IMR-90 (cell line): Measurements from ENCODE around the gene RGS19. TPM values are rescaled to one million over a fixed set of nuclear protein-coding genes. Genes with fewer than 3 reads are reported as not detected.

Source experiments
- ATAC-seq: fragments of 200-7000 bp; cut with Tn5 transposase; 2 replicates; pipeline ENCODE4 v1.9.1; 2020; ENCODE audit warnings: low read depth, mild to moderate bottlenecking, moderate library complexity
- BruUV-seq: library from RNA; stranded (reverse); fragments of 400-500 nt; replicated peaks from 2 replicates; lab custom pipeline; 2021; lab: Mats Ljungman, UMichigan
- CTCF ChIA-PET: fragments of 300-600 bp; formaldehyde crosslinking; extraction: SDS; loops from one replicate; lab custom pipeline; 2021; ENCODE audit warnings: antibody characterized with exemption; lab: Yijun Ruan, JAX
- POLR2A ChIA-PET: fragments of 300-600 bp; sonication (Branson Sonifier 250); formaldehyde crosslinking; loops from one replicate; lab custom pipeline; 2022; ENCODE audit warnings: antibody characterized with exemption; ENCODE audit not compliant: unreplicated experiment; lab: Charles Lee
- DNase-seq: peaks from one replicate; pipeline ENCODE4 v3.0.0; 2013
- H2AFZ ChIP-seq: replicated peaks from 2 replicates; pipeline ENCODE3; 2013; ENCODE audit warnings: low read length, mild to moderate bottlenecking; ENCODE audit not compliant: poor library complexity
- H2AK5ac ChIP-seq: 2 replicates; pipeline ENCODE4 v1.6.1; 2013; ENCODE audit warnings: low read depth, low read length, inconsistent platforms
- H2AK9ac ChIP-seq: replicated peaks from 2 replicates; pipeline ENCODE3; 2013; ENCODE audit warnings: mild to moderate bottlenecking, low read depth, low read length, moderate library complexity; ENCODE audit not compliant: poor library complexity
- H2BK120ac ChIP-seq: 2 replicates; pipeline ENCODE4 v1.6.1; 2013; ENCODE audit warnings: low read depth, low read length, inconsistent platforms
- H2BK15ac ChIP-seq: 3 replicates; pipeline ENCODE4 v1.6.1; 2013; ENCODE audit warnings: low read depth, low read length, inconsistent platforms
- H2BK20ac ChIP-seq: 2 replicates; pipeline ENCODE4 v1.6.1; 2013; ENCODE audit warnings: low read depth, mild to moderate bottlenecking, inconsistent platforms, low read length, moderate library complexity
- H2BK5ac ChIP-seq: 2 replicates; pipeline ENCODE4 v1.6.1; 2013; ENCODE audit warnings: mild to moderate bottlenecking, low read depth, low read length, inconsistent platforms; ENCODE audit not compliant: poor library complexity, severe bottlenecking
- H3K14ac ChIP-seq: replicated peaks from 2 replicates; pipeline ENCODE4 v1.6.1; 2013; ENCODE audit warnings: low read depth, low read length, inconsistent platforms
- H3K18ac ChIP-seq: 2 replicates; pipeline ENCODE4 v1.6.1; 2013; ENCODE audit warnings: low read depth, low read length, control low read depth
- H3K23ac ChIP-seq: 2 replicates; pipeline ENCODE4 v1.6.1; 2013; ENCODE audit warnings: low read depth, low read length, inconsistent platforms
- H3K27ac ChIP-seq: 2 replicates; pipeline ENCODE4 v1.5.1; 2013; ENCODE audit warnings: mild to moderate bottlenecking, control low read depth, low read length; ENCODE audit not compliant: insufficient read depth
- H3K27me3 ChIP-seq: 2 replicates; pipeline ENCODE4 v1.6.1; 2013; ENCODE audit warnings: low read length; ENCODE audit not compliant: control insufficient read depth, insufficient read depth
- H3K36me3 ChIP-seq: 2 replicates; pipeline ENCODE4 v1.6.1; 2013; ENCODE audit warnings: low read length, mixed read lengths; ENCODE audit not compliant: control insufficient read depth, insufficient read depth
- H3K4ac ChIP-seq: 2 replicates; pipeline ENCODE4 v1.6.1; 2013; ENCODE audit warnings: low read depth, low read length, inconsistent platforms
- H3K4me1 ChIP-seq: 2 replicates; pipeline ENCODE4 v1.6.1; 2013; ENCODE audit warnings: low read length, mixed read lengths; ENCODE audit not compliant: control insufficient read depth, insufficient read depth
- H3K4me2 ChIP-seq: 2 replicates; pipeline ENCODE4 v1.6.1; 2013; ENCODE audit warnings: low read depth, mild to moderate bottlenecking, control low read depth, low read length, moderate library complexity
- H3K4me3 ChIP-seq: 2 replicates; pipeline ENCODE4 v1.5.1; 2013; ENCODE audit warnings: low read depth, mild to moderate bottlenecking, control low read depth, low read length, moderate library complexity; ENCODE audit not compliant: insufficient read depth
- H3K56ac ChIP-seq: 2 replicates; pipeline ENCODE4 v1.6.1; 2013; ENCODE audit warnings: low read length, inconsistent platforms; ENCODE audit not compliant: insufficient read depth; ENCODE audit errors: extremely low read depth
- H3K79me1 ChIP-seq, 2 experiments: 2 replicates each; pipeline ENCODE4 v1.6.1; 2013; ENCODE audit warnings: low read length in 2 of 2, inconsistent platforms in 1 of 2, low read depth in 1 of 2
- H3K9ac ChIP-seq: 2 replicates; pipeline ENCODE4 v1.6.1; 2013; ENCODE audit warnings: low read depth, low read length, control low read depth
- H3K9me1 ChIP-seq: 2 replicates; pipeline ENCODE4 v1.6.1; 2013; ENCODE audit warnings: low read length, inconsistent platforms; ENCODE audit not compliant: insufficient read depth
- H3K9me3 ChIP-seq: 2 replicates; pipeline ENCODE4 v1.6.1; 2013; ENCODE audit warnings: low read length; ENCODE audit not compliant: control insufficient read depth, insufficient read depth
- H4K20me1 ChIP-seq: 2 replicates; pipeline ENCODE4 v1.6.1; 2013; ENCODE audit warnings: low read length, inconsistent platforms; ENCODE audit not compliant: insufficient read depth
- H4K5ac ChIP-seq: 2 replicates; pipeline ENCODE4 v1.6.1; 2013; ENCODE audit warnings: mild to moderate bottlenecking, low read depth, low read length, control low read depth
- H4K8ac ChIP-seq, 2 experiments: 2 replicates each; pipeline ENCODE4 v1.6.1; 2013; ENCODE audit warnings: low read depth in 2 of 2, low read length in 2 of 2, control low read depth in 1 of 2, inconsistent platforms in 1 of 2
- H4K91ac ChIP-seq: 2 replicates; pipeline ENCODE4 v1.6.1; 2013; ENCODE audit warnings: low read depth, low read length, inconsistent platforms; ENCODE audit not compliant: insufficient read depth
- BHLHE40 ChIP-seq: fragments of 150-350 bp; IDR thresholded peaks from 2 replicates; pipeline ENCODE4 v1.6.1; 2016; ENCODE audit warnings: mild to moderate bottlenecking, low read depth, low read length
- CEBPB ChIP-seq: IDR thresholded peaks from 2 replicates; pipeline ENCODE4 v1.6.1; 2012; ENCODE audit warnings: low read depth, low read length, improper control_type of control experiment
- CHD1 ChIP-seq: IDR thresholded peaks from 2 replicates; pipeline ENCODE4 v1.6.1; 2012; ENCODE audit warnings: low read depth, low read length, improper control_type of control experiment
- MAFK ChIP-seq: IDR thresholded peaks from 2 replicates; pipeline ENCODE4 v1.6.1; 2012; ENCODE audit warnings: low read depth, low read length, improper control_type of control experiment
- MAZ ChIP-seq: IDR thresholded peaks from 2 replicates; pipeline ENCODE4 v1.6.1; 2012; ENCODE audit warnings: low read depth, mild to moderate bottlenecking, low read length, improper control_type of control experiment, moderate library complexity, borderline replicate concordance
- MXI1 ChIP-seq: IDR thresholded peaks from 2 replicates; pipeline ENCODE4 v1.6.1; 2012; ENCODE audit warnings: low read depth, mild to moderate bottlenecking, low read length, moderate library complexity, borderline replicate concordance
- NFE2L2 ChIP-seq: fragments of 150-350 bp; IDR thresholded peaks from 2 replicates; pipeline ENCODE4 v1.6.1; 2016; ENCODE audit warnings: low read depth, mild to moderate bottlenecking, low read length
- POLR2A ChIP-seq: IDR thresholded peaks from 2 replicates; pipeline ENCODE4 v1.6.1; 2012; ENCODE audit warnings: mild to moderate bottlenecking, low read depth, low read length
- RAD21 ChIP-seq: IDR thresholded peaks from 2 replicates; pipeline ENCODE4 v1.6.1; 2012; ENCODE audit warnings: low read length, improper control_type of control experiment
- RCOR1 ChIP-seq: IDR thresholded peaks from 2 replicates; pipeline ENCODE4 v1.6.1; 2012; ENCODE audit warnings: mild to moderate bottlenecking, low read length, improper control_type of control experiment; ENCODE audit not compliant: insufficient replicate concordance
- RFX5 ChIP-seq: IDR thresholded peaks from 2 replicates; pipeline ENCODE4 v1.8.0; 2012; ENCODE audit warnings: low read depth, mild to moderate bottlenecking, low read length, moderate library complexity
- SMC3 ChIP-seq: fragments of 150-350 bp; IDR thresholded peaks from 2 replicates; pipeline ENCODE4 v1.6.1; 2016; ENCODE audit warnings: low read depth, mild to moderate bottlenecking, antibody characterized with exemption, low read length, moderate library complexity
- WGBS, 2 experiments: methylation state at CpG; one replicate each; pipeline versions ENCODE4 v1.1.5 to v1.1.7; 2013; ENCODE audit warnings: missing lambda C conversion rate in 2 of 2; ENCODE audit not compliant: insufficient read length in 1 of 2; ENCODE audit errors: extremely low coverage in 2 of 2; 5-methylcytosine and 5-hydroxymethylcytosine counted together
- dilution Hi-C: fragments of 300-500 bp; cut with HindIII; formaldehyde crosslinking; loops from one replicate; pipeline ENCODE4 v1.14.3; 2018; ENCODE audit warnings: low sequenced_read_pairs; ENCODE audit not compliant: unreplicated experiment
- in situ Hi-C: fragments of 300-500 bp; cut with MboI; formaldehyde crosslinking; loops from 3 replicates; pipeline ENCODE4 v1.14.3; 2019; ENCODE audit warnings: low sequenced_read_pairs, inconsistent platforms, mixed read lengths
- intact Hi-C: fragments of 100-400 bp; cut with micrococcal nuclease; formaldehyde crosslinking; loops from 2 replicates; pipeline ENCODE4 v1.10.0; 2022
- polyA plus RNA-seq, 3 experiments: library from polyadenylated mRNA; depleted of rRNA; stranded (reverse); fragments of >200 nt; gene quantifications; 2 replicates each; pipeline ENCODE4 v1.2.3, GENCODE V29; 2012; ENCODE audit warnings: low replicate concordance in 1 of 3
- total RNA-seq: library from RNA; depleted of rRNA; stranded (reverse); fragments of >200 nt; gene quantifications from 2 replicates; pipeline ENCODE4 v1.2.3, GENCODE V29; 2012
- TF ChIP-seq, protein P1 (sequence below): fragments of 150-350 bp; IDR thresholded peaks from 2 replicates; pipeline ENCODE4 v1.6.1; 2017; ENCODE audit warnings: mild to moderate bottlenecking, antibody characterized with exemption, low read length, low read depth
- TF ChIP-seq, protein P2 (sequence below): conservative IDR thresholded peaks from 2 replicates; pipeline ENCODE4 v1.5.1; 2012; ENCODE audit warnings: mild to moderate bottlenecking, low read depth, low read length, improper control_type of control experiment
- TF ChIP-seq, protein P3 (sequence below): fragments of 150-350 bp; IDR thresholded peaks from 2 replicates; pipeline ENCODE4 v1.6.1; 2016; ENCODE audit warnings: low read depth, mild to moderate bottlenecking, low read length, moderate library complexity, borderline replicate concordance

Gene RGS19
- total and polyA plus RNA-seq, 2 of the 4 experiments (the other 2 are of a cell fraction) = 7.7 to 17.5 TPM

DNA sequence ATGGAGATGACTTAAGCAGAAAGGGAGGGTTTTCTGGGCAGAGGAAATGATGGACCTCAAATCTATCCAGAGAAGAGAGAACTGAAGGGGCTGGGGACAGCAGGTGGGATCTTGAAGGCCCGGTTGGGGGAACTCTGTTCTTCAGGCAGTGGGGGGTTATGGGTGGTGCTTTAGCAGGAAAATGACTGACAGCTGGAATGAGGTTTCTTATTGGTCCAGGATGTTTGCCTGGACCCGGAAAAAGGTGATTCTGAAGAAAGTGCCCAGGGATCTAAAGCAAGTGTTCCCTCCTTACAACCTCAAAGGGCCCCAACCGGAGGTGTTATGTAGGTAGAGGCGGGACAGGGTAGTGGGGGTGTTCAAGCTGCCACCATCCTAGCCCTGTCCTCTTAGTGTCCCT, 16.1 kb upstream of the RGS19 start:
- no peak for DNase-seq
- Histone ChIP-seq H3K36me3 (no peaks in the 10 kb centered on the region), H3K14ac (no peak overlapping the region), H3K9ac (no peak overlapping the region), H4K20me1 (no peaks in the 10 kb centered on the region), H2AK5ac (no peak overlapping the region), H2AK9ac (no peak overlapping the region), H3K9me1 (no peaks in the 10 kb centered on the region), H2BK20ac (no peak overlapping the region), H4K5ac (no peak overlapping the region), H3K27me3 (peaks cover 13% of the 10 kb centered on the region), H3K4me3 (no peak overlapping the region), H2BK120ac (no peak overlapping the region), H3K18ac (no peak overlapping the region), H3K4me1 (no peaks in the 10 kb centered on the region), H2BK5ac (no peak overlapping the region), H3K56ac (no peak overlapping the region), H2BK15ac (no peak overlapping the region), H3K27ac (no peak overlapping the region), H3K79me1 (no peaks in the 10 kb centered on the region), H3K9me3 (no peaks in the 10 kb centered on the region), H3K4me2 (no peak overlapping the region), H4K91ac (no peak overlapping the region), H2AFZ (no peak overlapping the region), H4K8ac (no peak overlapping the region), H3K23ac (no peak overlapping the region), H3K4ac (no peak overlapping the region)
- no peak for ATAC-seq
- dilution Hi-C loops = no loop called here
- WGBS, 2 experiments = no CpG with 5 or more reads among the region's 4 CpGs
- BruUV-seq = no TSS peak
- TF ChIP-seq NFE2L2 (no peak), RFX5 (no peak), BHLHE40 (no peak), MAZ (no peak), SMC3 (no peak), POLR2A (no peak), RAD21 (no peak), MXI1 (no peak), MAFK (no peak), RCOR1 (no peak), CHD1 (no peak), CEBPB (no peak)
- TF ChIP-seq, protein P1, sequence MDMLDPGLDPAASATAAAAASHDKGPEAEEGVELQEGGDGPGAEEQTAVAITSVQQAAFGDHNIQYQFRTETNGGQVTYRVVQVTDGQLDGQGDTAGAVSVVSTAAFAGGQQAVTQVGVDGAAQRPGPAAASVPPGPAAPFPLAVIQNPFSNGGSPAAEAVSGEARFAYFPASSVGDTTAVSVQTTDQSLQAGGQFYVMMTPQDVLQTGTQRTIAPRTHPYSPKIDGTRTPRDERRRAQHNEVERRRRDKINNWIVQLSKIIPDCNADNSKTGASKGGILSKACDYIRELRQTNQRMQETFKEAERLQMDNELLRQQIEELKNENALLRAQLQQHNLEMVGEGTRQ = no peak
- TF ChIP-seq, protein P2, sequence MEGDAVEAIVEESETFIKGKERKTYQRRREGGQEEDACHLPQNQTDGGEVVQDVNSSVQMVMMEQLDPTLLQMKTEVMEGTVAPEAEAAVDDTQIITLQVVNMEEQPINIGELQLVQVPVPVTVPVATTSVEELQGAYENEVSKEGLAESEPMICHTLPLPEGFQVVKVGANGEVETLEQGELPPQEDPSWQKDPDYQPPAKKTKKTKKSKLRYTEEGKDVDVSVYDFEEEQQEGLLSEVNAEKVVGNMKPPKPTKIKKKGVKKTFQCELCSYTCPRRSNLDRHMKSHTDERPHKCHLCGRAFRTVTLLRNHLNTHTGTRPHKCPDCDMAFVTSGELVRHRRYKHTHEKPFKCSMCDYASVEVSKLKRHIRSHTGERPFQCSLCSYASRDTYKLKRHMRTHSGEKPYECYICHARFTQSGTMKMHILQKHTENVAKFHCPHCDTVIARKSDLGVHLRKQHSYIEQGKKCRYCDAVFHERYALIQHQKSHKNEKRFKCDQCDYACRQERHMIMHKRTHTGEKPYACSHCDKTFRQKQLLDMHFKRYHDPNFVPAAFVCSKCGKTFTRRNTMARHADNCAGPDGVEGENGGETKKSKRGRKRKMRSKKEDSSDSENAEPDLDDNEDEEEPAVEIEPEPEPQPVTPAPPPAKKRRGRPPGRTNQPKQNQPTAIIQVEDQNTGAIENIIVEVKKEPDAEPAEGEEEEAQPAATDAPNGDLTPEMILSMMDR = no peak
- TF ChIP-seq, protein P3, sequence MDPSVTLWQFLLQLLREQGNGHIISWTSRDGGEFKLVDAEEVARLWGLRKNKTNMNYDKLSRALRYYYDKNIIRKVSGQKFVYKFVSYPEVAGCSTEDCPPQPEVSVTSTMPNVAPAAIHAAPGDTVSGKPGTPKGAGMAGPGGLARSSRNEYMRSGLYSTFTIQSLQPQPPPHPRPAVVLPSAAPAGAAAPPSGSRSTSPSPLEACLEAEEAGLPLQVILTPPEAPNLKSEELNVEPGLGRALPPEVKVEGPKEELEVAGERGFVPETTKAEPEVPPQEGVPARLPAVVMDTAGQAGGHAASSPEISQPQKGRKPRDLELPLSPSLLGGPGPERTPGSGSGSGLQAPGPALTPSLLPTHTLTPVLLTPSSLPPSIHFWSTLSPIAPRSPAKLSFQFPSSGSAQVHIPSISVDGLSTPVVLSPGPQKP = no peak
- ChIA-PET POLR2A (no interaction called here), CTCF (no interaction called here)
- in situ Hi-C loops = no loop called here
- intact Hi-C loops = no loop called here
